HepG2 (cell line): ENCODE data around the gene EGFLAM. TPM values are rescaled to one million over a fixed set of nuclear protein-coding genes. Genes with fewer than 3 reads are reported as not detected.

Source experiments
- ATAC-seq: fragments of 200-7000 bp; cut with Tn5 transposase; 3 replicates; pipeline ENCODE4 v1.9.1; 2020; ENCODE audit warnings: mild to moderate bottlenecking, moderate library complexity
- BruUV-seq: library from RNA; stranded (reverse); fragments of 400-500 nt; replicated peaks from 2 replicates; lab custom pipeline; 2021; lab: Mats Ljungman, UMichigan
- CTCF ChIA-PET: fragments of 300-600 bp; formaldehyde crosslinking; extraction: SDS; loops from one replicate; lab custom pipeline; 2021; ENCODE audit warnings: low total read pairs, inconsistent platforms, low intra/inter-chr PET ratio; lab: Yijun Ruan, JAX
- POLR2A ChIA-PET: fragments of 350-600 bp; sonication (Branson Sonifier 250); formaldehyde crosslinking; loops from one replicate; lab custom pipeline; 2020; ENCODE audit warnings: antibody characterized with exemption, inconsistent platforms; lab: Yijun Ruan, JAX
- DNase-seq: peaks from one replicate; pipeline ENCODE4 v3.0.0-alpha.2; 2015; ENCODE audit warnings: low spot score
- FAIRE-seq: peaks from 3 replicates; lab custom pipeline; 2011; peaks lifted over from hg19 to GRCh38; lab: Jason Lieb, UNC
- H2AFZ ChIP-seq: one replicate; pipeline ENCODE4 v1.6.1; 2011; ENCODE audit warnings: low read length, inconsistent platforms
- H3K27ac ChIP-seq: fragments of 300-600 bp; 3 replicates; pipeline ENCODE4 v1.8.0; 2011; ENCODE audit warnings: mixed run types, mild to moderate bottlenecking, mixed read lengths, low read length, inconsistent platforms; ENCODE audit not compliant: insufficient read depth; ENCODE audit errors: extremely low read length
- H3K27me3 ChIP-seq, 2 experiments: fragments of 200-600 bp in 1 of 2; 2 replicates in 1 of 2; 3 replicates in 1 of 2; pipeline versions ENCODE4 v1.6.0 to v1.8.0; 2011; ENCODE audit warnings: low read length in 2 of 2, mild to moderate bottlenecking in 2 of 2, moderate library complexity in 2 of 2, inconsistent platforms in 1 of 2; ENCODE audit not compliant: insufficient read depth in 2 of 2, control insufficient read depth in 1 of 2
- H3K36me3 ChIP-seq, 2 experiments: fragments of 200-600 bp in 1 of 2; replicated peaks in 1 of 2; 2 replicates in 1 of 2; 3 replicates in 1 of 2; pipeline versions ENCODE4 v1.5.1 to v1.8.0; 2011; ENCODE audit warnings: low read length in 2 of 2, inconsistent platforms in 1 of 2; ENCODE audit not compliant: insufficient read depth in 2 of 2, control insufficient read depth in 1 of 2
- H3K4me1 ChIP-seq: 2 replicates; pipeline ENCODE4 v1.5.1; 2012; ENCODE audit warnings: low read length, inconsistent platforms; ENCODE audit not compliant: insufficient read depth
- H3K4me2 ChIP-seq: 2 replicates; pipeline ENCODE4 v1.6.0; 2011; ENCODE audit warnings: low read depth, low read length, inconsistent platforms
- H3K4me3 ChIP-seq, 3 experiments: fragments of 200-600 bp in 1 of 3; sonication (generic), shearing (Covaris generic) in 1 of 3; replicated peaks in 1 of 3; 2 replicates each; pipeline ENCODE4 v1.5.1; 2011 to 2016; ENCODE audit warnings: low read length in 3 of 3, inconsistent platforms in 2 of 3, low read depth in 2 of 3, mild to moderate bottlenecking in 2 of 3, control low read depth in 1 of 3, mixed read lengths in 1 of 3; ENCODE audit not compliant: insufficient read depth in 1 of 3
- H3K79me2 ChIP-seq: one replicate; pipeline ENCODE4 v1.6.1; 2011; ENCODE audit warnings: low read length, inconsistent platforms; ENCODE audit not compliant: insufficient read depth
- H3K9ac ChIP-seq: 2 replicates; pipeline ENCODE4 v1.6.0; 2011; ENCODE audit warnings: mild to moderate bottlenecking, low read depth, low read length, inconsistent platforms; ENCODE audit not compliant: insufficient read depth
- H3K9me3 ChIP-seq: 2 replicates; pipeline ENCODE4 v1.5.1; 2012; ENCODE audit warnings: mild to moderate bottlenecking, low read length
- H4K20me1 ChIP-seq: 2 replicates; pipeline ENCODE4 v1.6.0; 2011; ENCODE audit warnings: inconsistent platforms, mild to moderate bottlenecking, low read length, moderate library complexity; ENCODE audit not compliant: insufficient read depth
- MED1 ChIP-seq: sonication (generic); formaldehyde crosslinking; IDR thresholded peaks from 2 replicates; pipeline ENCODE4 v1.4.0; 2020; ENCODE audit warnings: missing genetic modification reagents
- MLX ChIP-seq: IDR thresholded peaks from 2 replicates; pipeline ENCODE4 v1.6.1; 2016
- NRL ChIP-seq: sonication (generic); formaldehyde crosslinking; IDR thresholded peaks from 2 replicates; pipeline ENCODE4 v1.5.0; 2020; ENCODE audit warnings: missing genetic modification reagents, mild to moderate bottlenecking, moderate library complexity, borderline replicate concordance
- RNF219 ChIP-seq: sonication (generic); formaldehyde crosslinking; IDR thresholded peaks from 2 replicates; pipeline ENCODE4 v1.5.0; 2020; ENCODE audit warnings: mild to moderate bottlenecking, missing genetic modification reagents
- ZNF746 ChIP-seq: sonication (generic); formaldehyde crosslinking; IDR thresholded peaks from 2 replicates; pipeline ENCODE4 v1.8.0; 2022; ENCODE audit warnings: mild to moderate bottlenecking, missing genetic modification reagents
- ZNF784 ChIP-seq: sonication (generic); formaldehyde crosslinking; IDR thresholded peaks from 2 replicates; pipeline ENCODE4 v1.5.1; 2020; ENCODE audit warnings: missing genetic modification reagents, mild to moderate bottlenecking, borderline replicate concordance
- WGBS: methylation state at CpG from one replicate; pipeline ENCODE4 v1.1.6; 2017; ENCODE audit warnings: low lambda C conversion rate; 5-methylcytosine and 5-hydroxymethylcytosine counted together
- in situ Hi-C: cut with HindIII; loops from 2 replicates; pipeline ENCODE4 v1.10.0; 2017; ENCODE audit warnings: low pct_unique_long_range_greater_than_20kb; ENCODE audit not compliant: extremely low pct_ligation_motif_present
- intact Hi-C: fragments of 100-400 bp; cut with micrococcal nuclease; formaldehyde crosslinking; loops from one replicate; pipeline ENCODE4 v1.10.0; 2022; ENCODE audit not compliant: unreplicated experiment
- polyA plus RNA-seq, 8 experiments: library from polyadenylated mRNA; depleted of rRNA in 3 of 8; stranded (reverse) in 7 of 8; unstranded in 1 of 8; fragments of >200 nt; fragmentation: Illumina TruSeq in 4 of 8; extraction: Trizol in 4 of 8; gene quantifications; 2 replicates each; pipeline versions ENCODE4 v1.2.1 to v1.2.3, GENCODE V29; 2011 to 2016; ENCODE audit warnings: low read depth in 4 of 8, missing spikeins in 1 of 8, mixed read lengths in 1 of 8; ENCODE audit not compliant: insufficient read depth in 1 of 8
- total RNA-seq, 5 experiments: library from RNA; depleted of rRNA; stranded (reverse); fragments of >200 nt; fragmentation: Illumina TruSeq; extraction: Trizol; gene quantifications; 2 replicates each; pipeline ENCODE4 v1.2.3, GENCODE V29; 2016; ENCODE audit warnings: low read depth in 1 of 5

Gene EGFLAM
- total and polyA plus RNA-seq, 2 of the 13 experiments (the other 11 are each of a cell fraction or from before 2014, with no cell fraction given), result not detected

GRCh38 chr5:38403406-38403805 lies 145.0 kb downstream of the EGFLAM start:
- no peaks in the 10 kb centered on the region for H3K79me2 ChIP-seq
- FAIRE-seq (no peak), ATAC-seq (no peak), DNase-seq (no peak)
- in situ Hi-C loops (loop anchor here (5.0 kb wide), 1 partner anchor 196 kb away; no protein-coding TSS in a partner anchor), intact Hi-C loops (loop anchor here (2.0 kb wide), 1 partner anchor 991 kb away; no protein-coding TSS in a partner anchor)
- no peak overlapping the region for H2AFZ ChIP-seq
- POLR2A ChIA-PET, result no interaction called here
- H3K27me3 ChIP-seq, result peaks cover 0 to 16% of the 10 kb centered on the region in 2 experiments; a peak in 1 of 5 replicates
- H3K4me1 ChIP-seq, result no peaks in the 10 kb centered on the region
- no peak overlapping the region for H3K4me2 ChIP-seq
- H3K4me3 ChIP-seq, result no peak overlapping the region
- CTCF ChIA-PET, result interaction anchor here (1.2 kb wide), 1 partner anchor 193 kb away, joined by 3 read pairs; no protein-coding TSS in a partner anchor
- no TSS peak for BruUV-seq
- H3K9me3 ChIP-seq, result no peaks in the 10 kb centered on the region
- WGBS, result 3% methylated on average over 5 of the region's 5 CpGs
- TF ChIP-seq MLX (CRISPR knock-in tag) (no peak), NRL (CRISPR knock-in tag) (no peak), RNF219 (CRISPR knock-in tag) (no peak), MED1 (no peak), ZNF746 (CRISPR knock-in tag) (no peak), ZNF784 (CRISPR knock-in tag) (no peak)
- H3K9ac ChIP-seq, result no peak overlapping the region
- H3K36me3 ChIP-seq, result no peaks in the 10 kb centered on the region
- H3K27ac ChIP-seq, result no peak overlapping the region
- H4K20me1 ChIP-seq, result no peaks in the 10 kb centered on the region
